HCT116 (cell line): Measurements from ENCODE around the gene PDLIM7. TPM values are rescaled to one million over a fixed set of nuclear protein-coding genes. Genes with fewer than 3 reads are reported as not detected.

Experiments used
- ATAC-seq: fragments of 200-7000 bp; cut with Tn5 transposase; 2 replicates; pipeline ENCODE4 v1.9.1; 2020; ENCODE audit warnings: mild to moderate bottlenecking, moderate library complexity
- BruUV-seq: library from RNA; stranded (reverse); fragments of 400-500 nt; replicated peaks from 2 replicates; lab custom pipeline; 2021; lab: Mats Ljungman, UMichigan
- CTCF ChIA-PET: fragments of 300-600 bp; sonication (Branson Sonifier 250); formaldehyde crosslinking; loops from one replicate; lab custom pipeline; 2021; ENCODE audit warnings: antibody characterized with exemption; lab: Charles Lee
- POLR2A ChIA-PET: fragments of 300-600, 350-600 bp; sonication (Branson Sonifier 250); formaldehyde crosslinking; loops from one replicate; lab custom pipeline; 2021; ENCODE audit warnings: antibody characterized with exemption; lab: Charles Lee
- RAD21 ChIA-PET, 2 experiments: fragments of 300-600 bp; sonication (Branson Sonifier 250); formaldehyde crosslinking; loops; one replicate each; lab custom pipeline; 2023; ENCODE audit warnings: low total read pairs in 2 of 2; ENCODE audit not compliant: uncharacterized antibody in 2 of 2, unreplicated experiment in 2 of 2, low non-redundant PET in 1 of 2; lab: Charles Lee
- DNase-seq: peaks from one replicate; pipeline ENCODE4 v3.0.0-alpha.2; 2010; ENCODE audit warnings: low read depth, low spot score
- H2AFZ ChIP-seq: fragments of 200-600 bp; shearing (Covaris generic), sonication (generic); 2 replicates; pipeline ENCODE4 v1.6.1; 2017; ENCODE audit warnings: low read depth, mixed run types, mixed read lengths, antibody characterized with exemption, low read length; ENCODE audit not compliant: poor library complexity, severe bottlenecking
- H3K27ac ChIP-seq: 2 replicates; pipeline ENCODE4 v1.5.1; 2012; ENCODE audit warnings: low read depth, low read length
- H3K27me3 ChIP-seq: fragments of 200-600 bp; sonication (generic); 2 replicates; pipeline ENCODE4 v1.6.1; 2016; ENCODE audit warnings: mixed run types, low read length, mixed read lengths; ENCODE audit not compliant: insufficient read depth
- H3K36me3 ChIP-seq, 2 experiments: fragments of 200-500 bp in 1 of 2; fragments of 200-600 bp in 1 of 2; sonication (Bioruptor generic) in 1 of 2; sonication (generic) in 1 of 2; 2 replicates each; pipeline versions ENCODE4 v1.5.1 to v1.6.1; 2014 to 2016; ENCODE audit warnings: low read length in 2 of 2, inconsistent platforms in 1 of 2, mixed read lengths in 1 of 2, mixed run types in 1 of 2; ENCODE audit not compliant: insufficient read depth in 2 of 2, control insufficient read depth in 1 of 2
- H3K4me1 ChIP-seq, 2 experiments: fragments of 200-600 bp in 1 of 2; sonication (generic) in 1 of 2; 2 replicates each; pipeline versions ENCODE4 v1.5.1 to v1.6.1; 2012 to 2017; ENCODE audit warnings: low read length in 2 of 2, inconsistent platforms in 1 of 2, mild to moderate bottlenecking in 1 of 2, mixed read lengths in 1 of 2, mixed run types in 1 of 2, moderate library complexity in 1 of 2; ENCODE audit not compliant: insufficient read depth in 2 of 2, control insufficient read depth in 1 of 2
- H3K4me2 ChIP-seq: fragments of 200-600 bp; sonication (generic); 2 replicates; pipeline ENCODE4 v1.6.1; 2017; ENCODE audit warnings: mixed run types, low read length, mixed read lengths
- H3K4me3 ChIP-seq, 2 experiments: fragments of 200-600 bp in 1 of 2; sonication (generic) in 1 of 2; replicated peaks in 1 of 2; 2 replicates each; pipeline ENCODE4 v1.5.1; 2011 to 2016; ENCODE audit warnings: low read length in 2 of 2, control low read depth in 1 of 2, low read depth in 1 of 2, mild to moderate bottlenecking in 1 of 2, mixed read lengths in 1 of 2, mixed run types in 1 of 2
- H3K79me2 ChIP-seq: fragments of 200-600 bp; sonication (generic); 2 replicates; pipeline ENCODE4 v1.6.1; 2017; ENCODE audit warnings: mild to moderate bottlenecking, mixed run types, low read length, moderate library complexity, mixed read lengths; ENCODE audit not compliant: insufficient read depth
- H3K9ac ChIP-seq: fragments of 200-600 bp; sonication (generic); 2 replicates; pipeline ENCODE4 v1.6.1; 2016; ENCODE audit warnings: low read length, mixed read lengths
- H3K9me2 ChIP-seq: fragments of 200-600 bp; sonication (generic), shearing (Covaris generic); 2 replicates; pipeline ENCODE4 v1.6.1; 2017; ENCODE audit warnings: mixed run types, mild to moderate bottlenecking, moderate library complexity; ENCODE audit not compliant: insufficient read depth
- H3K9me3 ChIP-seq, 2 experiments: fragments of 200-500 bp in 1 of 2; fragments of 200-600 bp in 1 of 2; sonication (Bioruptor generic) in 1 of 2; sonication (generic) in 1 of 2; 2 replicates each; pipeline ENCODE4 v1.6.1; 2014 to 2017; ENCODE audit warnings: low read length in 2 of 2, mixed read lengths in 2 of 2, inconsistent platforms in 1 of 2, low read depth in 1 of 2, mild to moderate bottlenecking in 1 of 2, mixed run types in 1 of 2, moderate library complexity in 1 of 2; ENCODE audit not compliant: control insufficient read depth in 1 of 2, insufficient read depth in 1 of 2
- H4K20me1 ChIP-seq: fragments of 200-600 bp; sonication (generic), shearing (Covaris generic); 2 replicates; pipeline ENCODE4 v1.6.1; 2017; ENCODE audit warnings: mixed run types, mild to moderate bottlenecking, moderate library complexity; ENCODE audit not compliant: insufficient read depth
- CBX3 ChIP-seq: IDR thresholded peaks from 2 replicates; pipeline ENCODE4 v1.6.1; 2012; ENCODE audit warnings: low read depth
- CEBPB ChIP-seq: IDR thresholded peaks from 2 replicates; pipeline ENCODE4 v1.6.1; 2012; ENCODE audit warnings: low read depth
- EGR1 ChIP-seq: IDR thresholded peaks from 2 replicates; pipeline ENCODE4 v1.6.1; 2012; ENCODE audit warnings: low read depth
- ELF1 ChIP-seq: IDR thresholded peaks from 2 replicates; pipeline ENCODE4 v1.6.1; 2012; ENCODE audit warnings: low read depth, borderline replicate concordance
- EZH2 ChIP-seq: fragments of 200-600 bp; sonication (generic); IDR thresholded peaks from 2 replicates; pipeline ENCODE4 v1.6.1; 2017; ENCODE audit warnings: antibody characterized with exemption, mixed run types
- EZH2phosphoT487 ChIP-seq: fragments of 200-600 bp; IDR thresholded peaks from 2 replicates; pipeline ENCODE4 v1.6.1; 2018; ENCODE audit warnings: antibody characterized with exemption, borderline replicate concordance
- FOSL1 ChIP-seq: IDR thresholded peaks from 2 replicates; pipeline ENCODE4 v1.6.1; 2012; ENCODE audit warnings: low read depth
- JUND ChIP-seq: IDR thresholded peaks from 2 replicates; pipeline ENCODE4 v1.6.1; 2012
- POLR2A ChIP-seq: IDR thresholded peaks from 2 replicates; pipeline ENCODE4 v1.7.0; 2011; ENCODE audit warnings: borderline replicate concordance; ENCODE audit not compliant: insufficient read depth, insufficient read length; ENCODE audit errors: extremely low read depth
- RAD21 ChIP-seq: IDR thresholded peaks from 2 replicates; pipeline ENCODE4 v1.6.1; 2012; ENCODE audit warnings: low read depth, mild to moderate bottlenecking
- SIN3A ChIP-seq: IDR thresholded peaks from 2 replicates; pipeline ENCODE4 v1.6.1; 2012; ENCODE audit warnings: low read depth
- SP1 ChIP-seq: IDR thresholded peaks from 2 replicates; pipeline ENCODE4 v1.6.1; 2012; ENCODE audit warnings: low read depth
- SRF ChIP-seq: IDR thresholded peaks from 2 replicates; pipeline ENCODE4 v1.6.1; 2012; ENCODE audit warnings: low read depth
- YY1 ChIP-seq: IDR thresholded peaks from 2 replicates; pipeline ENCODE4 v1.6.1; 2011; ENCODE audit warnings: low read length, low read depth, moderate library complexity, mild to moderate bottlenecking; ENCODE audit not compliant: insufficient replicate concordance; ENCODE audit errors: extremely low read depth
- ZFX ChIP-seq: fragments of 450-650 bp; IDR thresholded peaks from 2 replicates; pipeline ENCODE4 v1.6.1; 2017
- ZNF274 ChIP-seq: fragments of 200-500 bp; sonication (Bioruptor generic); IDR thresholded peaks from 2 replicates; pipeline ENCODE4 v1.6.1; 2014; ENCODE audit warnings: mild to moderate bottlenecking, low read depth, low read length, inconsistent platforms
- intact Hi-C: fragments of 100-400 bp; cut with micrococcal nuclease; formaldehyde crosslinking; loops from 2 replicates; pipeline ENCODE4 v1.10.0; 2022
- total RNA-seq: library from RNA; stranded (reverse); gene quantifications from one replicate; pipeline ENCODE4 v1.2.1, GENCODE V29; 2021; ENCODE audit not compliant: unreplicated experiment
- TF ChIP-seq, protein P1 (sequence below): IDR thresholded peaks from 2 replicates; pipeline ENCODE4 v1.6.1; 2012
- TF ChIP-seq, protein P2 (sequence below): IDR thresholded peaks from 2 replicates; pipeline ENCODE4 v1.6.1; 2012
- TF ChIP-seq, protein P3 (sequence below): IDR thresholded peaks from 2 replicates; pipeline ENCODE4 v1.6.1; 2012; ENCODE audit warnings: low read depth

PDLIM7 gene
- total RNA-seq, 1 experiment from 2014 or later = 153 TPM

DNA sequence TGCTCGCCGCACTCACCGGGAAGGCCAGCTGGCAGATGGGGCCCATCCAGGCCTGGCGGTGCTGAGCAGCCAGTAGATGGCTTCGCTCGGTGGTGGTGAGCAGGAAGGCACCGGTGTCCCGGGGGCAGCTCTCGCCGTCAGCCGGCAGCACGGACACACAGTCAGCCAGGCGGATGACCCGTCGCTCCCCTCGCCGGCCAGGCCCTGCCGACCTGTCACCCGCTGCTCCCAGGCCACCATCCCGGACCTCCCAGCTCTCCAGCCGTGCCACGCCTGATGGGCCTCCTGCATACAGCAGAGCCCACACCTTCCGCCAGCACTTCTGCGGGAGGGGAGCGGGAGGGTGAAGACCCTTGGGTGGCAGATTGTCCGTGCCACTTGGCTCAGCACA, 10.8 kb upstream of the PDLIM7 start:
- BruUV-seq = no TSS peak
- no peaks in the 10 kb centered on the region for H3K9me2 ChIP-seq
- ATAC-seq = no peak
- ChIA-PET RAD21 (no interaction called here), POLR2A (no interaction called here), CTCF (interaction anchor here (1.0 to 2.1 kb wide), 3 partner anchors 11 to 104 kb away, joined by 3 to 9 read pairs (median 4); partner anchors contain the start of gene PDLIM7)
- no peak overlapping the region; the same call in 1 of the 2 replicates for H3K27ac ChIP-seq
- no peaks in the 10 kb centered on the region for H4K20me1 ChIP-seq
- no peaks in the 10 kb centered on the region for H3K79me2 ChIP-seq
- H3K4me1 ChIP-seq = no peaks in the 10 kb centered on the region
- H3K4me3 ChIP-seq = no peak overlapping the region
- intact Hi-C loops = no loop called here
- no peak overlapping the region for H3K9ac ChIP-seq
- H3K27me3 ChIP-seq = no peaks in the 10 kb centered on the region
- no peak overlapping the region for H3K4me2 ChIP-seq
- H3K36me3 ChIP-seq = peaks cover 14 to 26% of the 10 kb centered on the region in 2 experiments; a peak in 3 of 4 replicates
- DNase-seq = no peak
- TF ChIP-seq CEBPB (no peak), SIN3A (no peak), EZH2phosphoT487 (no peak), YY1 (no peak), FOSL1 (no peak), ZFX (no peak), RAD21 (no peak), JUND (no peak), POLR2A (no peak), SRF (no peak), CBX3 (no peak), EGR1 (no peak), SP1 (no peak), EZH2 (no peak), ELF1 (no peak), ZNF274 (no peak)
- TF ChIP-seq, protein P1, sequence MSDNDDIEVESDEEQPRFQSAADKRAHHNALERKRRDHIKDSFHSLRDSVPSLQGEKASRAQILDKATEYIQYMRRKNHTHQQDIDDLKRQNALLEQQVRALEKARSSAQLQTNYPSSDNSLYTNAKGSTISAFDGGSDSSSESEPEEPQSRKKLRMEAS = no peak
- TF ChIP-seq, protein P2, sequence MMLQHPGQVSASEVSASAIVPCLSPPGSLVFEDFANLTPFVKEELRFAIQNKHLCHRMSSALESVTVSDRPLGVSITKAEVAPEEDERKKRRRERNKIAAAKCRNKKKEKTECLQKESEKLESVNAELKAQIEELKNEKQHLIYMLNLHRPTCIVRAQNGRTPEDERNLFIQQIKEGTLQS = no peak
- TF ChIP-seq, protein P3, sequence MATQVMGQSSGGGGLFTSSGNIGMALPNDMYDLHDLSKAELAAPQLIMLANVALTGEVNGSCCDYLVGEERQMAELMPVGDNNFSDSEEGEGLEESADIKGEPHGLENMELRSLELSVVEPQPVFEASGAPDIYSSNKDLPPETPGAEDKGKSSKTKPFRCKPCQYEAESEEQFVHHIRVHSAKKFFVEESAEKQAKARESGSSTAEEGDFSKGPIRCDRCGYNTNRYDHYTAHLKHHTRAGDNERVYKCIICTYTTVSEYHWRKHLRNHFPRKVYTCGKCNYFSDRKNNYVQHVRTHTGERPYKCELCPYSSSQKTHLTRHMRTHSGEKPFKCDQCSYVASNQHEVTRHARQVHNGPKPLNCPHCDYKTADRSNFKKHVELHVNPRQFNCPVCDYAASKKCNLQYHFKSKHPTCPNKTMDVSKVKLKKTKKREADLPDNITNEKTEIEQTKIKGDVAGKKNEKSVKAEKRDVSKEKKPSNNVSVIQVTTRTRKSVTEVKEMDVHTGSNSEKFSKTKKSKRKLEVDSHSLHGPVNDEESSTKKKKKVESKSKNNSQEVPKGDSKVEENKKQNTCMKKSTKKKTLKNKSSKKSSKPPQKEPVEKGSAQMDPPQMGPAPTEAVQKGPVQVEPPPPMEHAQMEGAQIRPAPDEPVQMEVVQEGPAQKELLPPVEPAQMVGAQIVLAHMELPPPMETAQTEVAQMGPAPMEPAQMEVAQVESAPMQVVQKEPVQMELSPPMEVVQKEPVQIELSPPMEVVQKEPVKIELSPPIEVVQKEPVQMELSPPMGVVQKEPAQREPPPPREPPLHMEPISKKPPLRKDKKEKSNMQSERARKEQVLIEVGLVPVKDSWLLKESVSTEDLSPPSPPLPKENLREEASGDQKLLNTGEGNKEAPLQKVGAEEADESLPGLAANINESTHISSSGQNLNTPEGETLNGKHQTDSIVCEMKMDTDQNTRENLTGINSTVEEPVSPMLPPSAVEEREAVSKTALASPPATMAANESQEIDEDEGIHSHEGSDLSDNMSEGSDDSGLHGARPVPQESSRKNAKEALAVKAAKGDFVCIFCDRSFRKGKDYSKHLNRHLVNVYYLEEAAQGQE = no peak
- no peaks in the 10 kb centered on the region for H3K9me3 ChIP-seq
- H2AFZ ChIP-seq = no peak overlapping the region
